ENCODE results near the gene ZBED5.
A peak's percentile ranks its signal among the peaks of the same experiment; 100 is the strongest.

The ZBED5 gene
- long read RNA-seq, transcript ZBED5-201 (3 exons, 2,512 nt), result major isoform, 12 of 17 reads
- long read RNA-seq, partial matches to known transcripts, result 0 of 17 reads
- long read RNA-seq, other reads (novel, unspliced or antisense), result 4 of 17 reads

DNA sequence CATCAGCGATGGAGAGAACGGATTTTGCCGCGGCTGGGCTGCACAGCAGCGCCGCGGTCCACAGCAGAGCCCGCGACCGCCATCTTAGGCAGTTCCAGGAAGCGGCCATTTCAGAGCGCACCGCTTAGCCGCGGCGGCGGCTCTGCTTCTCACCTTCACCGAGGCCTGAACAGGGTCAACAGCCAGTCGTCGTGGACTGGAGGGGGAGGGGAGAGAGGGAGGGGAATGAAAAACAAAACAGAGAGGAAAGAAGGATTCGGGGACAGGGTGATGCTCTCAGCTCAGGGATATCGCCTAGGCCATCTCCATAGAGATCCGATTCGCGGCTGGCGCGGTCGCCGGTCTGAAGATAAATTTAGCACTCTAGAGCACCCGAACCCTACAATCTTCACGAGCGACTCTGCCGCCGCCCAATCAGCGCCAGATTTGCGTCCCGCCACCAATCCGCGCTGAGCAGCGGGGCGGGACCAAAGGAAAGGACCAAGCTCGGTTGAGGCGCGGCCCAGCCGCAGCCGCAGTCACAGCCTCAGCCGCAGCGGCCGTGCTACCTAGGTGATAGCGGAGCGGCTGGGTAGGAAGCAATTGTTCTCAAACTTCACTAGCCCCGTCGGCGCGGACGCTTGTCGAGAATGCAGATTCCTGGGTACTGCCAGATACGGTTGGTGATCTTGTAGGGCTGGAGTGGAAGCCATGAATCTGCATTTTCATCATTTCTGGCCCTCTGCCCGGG, at the start of gene ZBED5:
Gene ZBED5 (minus strand): TSS at position 345 of the 730 bp plus-strand sequence. CDS start 3,108 bp downstream, outside the sequence.
- no peaks in the 10 kb centered on the region for H3K27me3 ChIP-seq (ENCODE audit: insufficient read depth, poor library complexity, severe bottlenecking)
- peak within 1 kb of the TSS; percentile 87 for H3K27ac ChIP-seq (replicated peaks)
- peak within 1 kb of the TSS; percentile 97 for H3K4me3 ChIP-seq (replicated peaks; ENCODE audit: insufficient read depth, low read length)
- peak; percentile 92 to 96 for DNase-seq (ENCODE audit: low read depth in 1 of 2, low spot score in 1 of 2)
- TF ChIP-seq GABPA (IDR thresholded peaks at IDR 0.05; ENCODE audit: low read depth) (no peak), POLR2AphosphoS5 (IDR thresholded peaks at IDR 0.05; ENCODE audit: low read depth) (peak; percentile 44)

DNA sequence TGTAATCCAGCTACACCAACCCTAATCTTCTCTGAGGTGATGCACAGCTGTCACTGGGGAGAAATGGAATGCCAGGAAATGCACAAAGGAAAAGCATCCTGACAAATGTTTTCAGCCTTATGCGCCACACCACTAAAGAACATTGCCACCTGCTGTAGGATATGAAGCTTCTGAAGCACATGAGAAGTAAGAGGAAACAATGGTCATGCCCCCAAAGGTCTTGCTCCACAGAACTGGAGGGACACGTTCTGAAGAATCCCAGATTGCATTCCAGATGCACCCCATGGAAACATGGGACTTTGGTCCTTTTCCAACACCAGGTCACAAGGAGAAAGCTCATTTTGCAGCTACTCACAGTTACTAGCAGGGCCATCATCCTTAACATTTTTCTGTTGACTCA, 48.7 kb upstream of the ZBED5 start:
- Histone ChIP-seq H3K27ac (replicated peaks) (no peak overlapping the region), H3K4me3 (replicated peaks; ENCODE audit: insufficient read depth, low read length) (no peak overlapping the region), H3K27me3 (ENCODE audit: insufficient read depth, poor library complexity, severe bottlenecking) (no peaks in the 10 kb centered on the region)
- no peak for DNase-seq (ENCODE audit: low read depth in 1 of 2, low spot score in 1 of 2)
- TF ChIP-seq, protein P1, sequence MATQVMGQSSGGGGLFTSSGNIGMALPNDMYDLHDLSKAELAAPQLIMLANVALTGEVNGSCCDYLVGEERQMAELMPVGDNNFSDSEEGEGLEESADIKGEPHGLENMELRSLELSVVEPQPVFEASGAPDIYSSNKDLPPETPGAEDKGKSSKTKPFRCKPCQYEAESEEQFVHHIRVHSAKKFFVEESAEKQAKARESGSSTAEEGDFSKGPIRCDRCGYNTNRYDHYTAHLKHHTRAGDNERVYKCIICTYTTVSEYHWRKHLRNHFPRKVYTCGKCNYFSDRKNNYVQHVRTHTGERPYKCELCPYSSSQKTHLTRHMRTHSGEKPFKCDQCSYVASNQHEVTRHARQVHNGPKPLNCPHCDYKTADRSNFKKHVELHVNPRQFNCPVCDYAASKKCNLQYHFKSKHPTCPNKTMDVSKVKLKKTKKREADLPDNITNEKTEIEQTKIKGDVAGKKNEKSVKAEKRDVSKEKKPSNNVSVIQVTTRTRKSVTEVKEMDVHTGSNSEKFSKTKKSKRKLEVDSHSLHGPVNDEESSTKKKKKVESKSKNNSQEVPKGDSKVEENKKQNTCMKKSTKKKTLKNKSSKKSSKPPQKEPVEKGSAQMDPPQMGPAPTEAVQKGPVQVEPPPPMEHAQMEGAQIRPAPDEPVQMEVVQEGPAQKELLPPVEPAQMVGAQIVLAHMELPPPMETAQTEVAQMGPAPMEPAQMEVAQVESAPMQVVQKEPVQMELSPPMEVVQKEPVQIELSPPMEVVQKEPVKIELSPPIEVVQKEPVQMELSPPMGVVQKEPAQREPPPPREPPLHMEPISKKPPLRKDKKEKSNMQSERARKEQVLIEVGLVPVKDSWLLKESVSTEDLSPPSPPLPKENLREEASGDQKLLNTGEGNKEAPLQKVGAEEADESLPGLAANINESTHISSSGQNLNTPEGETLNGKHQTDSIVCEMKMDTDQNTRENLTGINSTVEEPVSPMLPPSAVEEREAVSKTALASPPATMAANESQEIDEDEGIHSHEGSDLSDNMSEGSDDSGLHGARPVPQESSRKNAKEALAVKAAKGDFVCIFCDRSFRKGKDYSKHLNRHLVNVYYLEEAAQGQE (IDR thresholded peaks at IDR 0.05; ENCODE audit: insufficient replicate concordance, low read depth), result no peak
- TF ChIP-seq, protein P2, sequence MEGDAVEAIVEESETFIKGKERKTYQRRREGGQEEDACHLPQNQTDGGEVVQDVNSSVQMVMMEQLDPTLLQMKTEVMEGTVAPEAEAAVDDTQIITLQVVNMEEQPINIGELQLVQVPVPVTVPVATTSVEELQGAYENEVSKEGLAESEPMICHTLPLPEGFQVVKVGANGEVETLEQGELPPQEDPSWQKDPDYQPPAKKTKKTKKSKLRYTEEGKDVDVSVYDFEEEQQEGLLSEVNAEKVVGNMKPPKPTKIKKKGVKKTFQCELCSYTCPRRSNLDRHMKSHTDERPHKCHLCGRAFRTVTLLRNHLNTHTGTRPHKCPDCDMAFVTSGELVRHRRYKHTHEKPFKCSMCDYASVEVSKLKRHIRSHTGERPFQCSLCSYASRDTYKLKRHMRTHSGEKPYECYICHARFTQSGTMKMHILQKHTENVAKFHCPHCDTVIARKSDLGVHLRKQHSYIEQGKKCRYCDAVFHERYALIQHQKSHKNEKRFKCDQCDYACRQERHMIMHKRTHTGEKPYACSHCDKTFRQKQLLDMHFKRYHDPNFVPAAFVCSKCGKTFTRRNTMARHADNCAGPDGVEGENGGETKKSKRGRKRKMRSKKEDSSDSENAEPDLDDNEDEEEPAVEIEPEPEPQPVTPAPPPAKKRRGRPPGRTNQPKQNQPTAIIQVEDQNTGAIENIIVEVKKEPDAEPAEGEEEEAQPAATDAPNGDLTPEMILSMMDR (IDR thresholded peaks at IDR 0.05; ENCODE audit: insufficient read depth, low read length), result no peak
- TF ChIP-seq POLR2AphosphoS5 (IDR thresholded peaks at IDR 0.05; ENCODE audit: low read depth) (no peak), GABPA (IDR thresholded peaks at IDR 0.05; ENCODE audit: low read depth) (no peak), SPI1 (IDR thresholded peaks at IDR 0.05; ENCODE audit: borderline replicate concordance, low read depth) (no peak)

DNA sequence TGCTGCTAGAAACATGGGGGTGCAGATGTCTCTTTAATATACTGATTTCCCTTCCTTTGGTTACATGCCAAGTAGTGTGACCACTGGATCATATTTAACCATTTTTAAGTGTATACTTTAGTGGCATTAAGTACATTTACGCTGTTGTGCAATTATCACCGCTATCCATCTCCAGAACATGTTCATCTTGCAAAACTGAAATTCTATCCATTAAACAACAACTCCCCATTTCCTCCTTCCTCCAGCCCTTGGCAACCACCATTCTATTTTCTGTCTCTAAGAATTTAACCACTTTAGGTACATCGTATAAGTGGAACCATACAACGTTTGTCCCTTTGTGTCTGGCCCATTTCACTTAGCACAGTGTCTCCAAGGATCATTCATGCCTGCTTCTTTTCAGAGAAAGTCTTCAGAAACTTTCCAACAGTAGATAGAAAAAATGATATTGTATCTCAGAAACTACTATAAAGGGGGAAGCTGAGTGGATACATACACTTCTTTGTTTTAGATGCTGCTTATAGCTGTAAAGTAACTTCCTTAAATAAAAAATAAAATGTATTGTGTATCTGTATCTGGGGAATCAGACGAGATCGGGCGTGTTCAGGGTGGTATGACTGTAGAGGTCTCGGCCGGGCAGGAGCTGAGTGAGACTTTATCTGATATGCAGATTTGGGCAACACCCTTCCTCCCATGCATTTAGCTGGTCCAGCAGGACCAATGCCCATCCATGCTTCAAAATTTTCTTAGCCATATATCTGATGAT, 44.6 kb upstream of the ZBED5 start:
- no peak for TF ChIP-seq POLR2AphosphoS5 (IDR thresholded peaks at IDR 0.05; ENCODE audit: low read depth)
- TF ChIP-seq, protein P2 (IDR thresholded peaks at IDR 0.05; ENCODE audit: insufficient read depth, low read length), result no peak
- no peak for TF ChIP-seq GABPA (IDR thresholded peaks at IDR 0.05; ENCODE audit: low read depth)
- TF ChIP-seq, protein P1 (IDR thresholded peaks at IDR 0.05; ENCODE audit: insufficient replicate concordance, low read depth), result no peak
- no peak for TF ChIP-seq SPI1 (IDR thresholded peaks at IDR 0.05; ENCODE audit: borderline replicate concordance, low read depth)
- H3K27me3 ChIP-seq (ENCODE audit: insufficient read depth, poor library complexity, severe bottlenecking), result no peaks in the 10 kb centered on the region
- DNase-seq (ENCODE audit: low read depth in 1 of 2, low spot score in 1 of 2), result peak; percentile 7 to 40
- peak overlapping the region; percentile 42 for H3K27ac ChIP-seq (replicated peaks)
- H3K4me3 ChIP-seq (replicated peaks; ENCODE audit: insufficient read depth, low read length), result no peak overlapping the region
